Femur (tissue), 1 donor: ENCODE data around the gene ALDH7A1.
"Not testable (repeated sequence)": the region's sequence is repeated elsewhere in the genome, so short reads cannot be mapped to it uniquely, and the experiment has no call there.

Source experiments
- DNase-seq: peaks from one replicate; pipeline ENCODE4 v3.0.0-alpha.2; 2017

Gene ALDH7A1

DNA sequence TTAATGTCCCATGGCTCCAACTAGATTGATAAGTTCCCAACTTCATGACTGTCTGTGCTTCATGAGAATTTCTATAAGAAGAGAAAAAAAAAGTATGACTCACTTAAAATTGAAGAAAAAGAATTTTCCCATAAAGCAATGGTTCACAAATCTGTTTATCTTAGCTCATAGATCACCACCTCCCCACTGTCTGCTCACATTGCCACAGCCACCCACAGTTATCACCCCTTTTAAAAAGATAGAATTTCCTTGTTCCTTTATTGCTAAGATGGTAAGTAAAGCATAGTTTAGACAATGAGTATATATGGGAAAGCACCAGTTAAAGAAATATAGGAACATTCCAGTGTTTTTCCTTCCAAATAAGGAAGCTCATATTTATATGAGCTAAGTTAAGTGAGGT, 67.1 kb downstream of the ALDH7A1 start:
- DNase-seq: no peak

- DNase-seq: no peak
Observed at GRCh38 chr5:126527158-126527557, 67.9 kb downstream of the ALDH7A1 start.

GRCh38 chr5:126526493-126526892, 68.5 kb downstream of the ALDH7A1 start:
- no peak for DNase-seq

GRCh38 chr5:126525630-126526245, 69.3 kb downstream of the ALDH7A1 start:
- no peak for DNase-seq

DNA sequence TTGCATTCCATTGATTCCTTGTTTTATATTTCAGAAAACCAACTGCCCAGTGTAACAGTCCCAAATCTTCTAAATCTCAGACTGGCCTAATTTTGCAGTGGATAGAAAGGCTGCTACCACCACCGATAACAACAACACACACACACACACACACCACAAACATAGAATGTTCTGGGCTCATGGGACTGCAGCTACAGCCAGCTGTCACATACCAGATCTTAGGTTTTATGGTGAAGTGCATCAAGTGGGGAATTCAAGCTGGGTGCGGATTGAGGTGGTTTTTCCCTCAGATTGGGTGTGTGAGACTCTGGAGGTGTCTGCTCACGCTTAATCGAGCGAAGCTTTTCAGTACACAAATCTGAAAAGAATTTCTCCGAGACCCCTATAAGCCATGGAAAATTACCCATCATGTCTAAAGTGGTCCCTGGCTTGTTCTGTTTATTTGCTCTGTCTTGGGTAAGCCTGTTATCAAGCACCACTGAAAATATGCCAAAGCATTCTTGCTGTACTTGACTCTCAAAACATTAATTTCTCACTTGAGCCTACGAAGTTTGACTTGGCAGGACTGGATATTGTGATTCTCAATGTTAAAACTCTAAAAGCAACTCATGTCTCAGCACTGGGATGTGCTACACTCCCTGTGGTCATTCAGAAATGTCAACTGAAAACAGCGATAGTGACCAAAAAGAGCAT, 71.1 kb downstream of the ALDH7A1 start:
- no peak for DNase-seq

GRCh38 chr5:126521130-126521529, 73.9 kb downstream of the ALDH7A1 start:
- no peak for DNase-seq

DNA sequence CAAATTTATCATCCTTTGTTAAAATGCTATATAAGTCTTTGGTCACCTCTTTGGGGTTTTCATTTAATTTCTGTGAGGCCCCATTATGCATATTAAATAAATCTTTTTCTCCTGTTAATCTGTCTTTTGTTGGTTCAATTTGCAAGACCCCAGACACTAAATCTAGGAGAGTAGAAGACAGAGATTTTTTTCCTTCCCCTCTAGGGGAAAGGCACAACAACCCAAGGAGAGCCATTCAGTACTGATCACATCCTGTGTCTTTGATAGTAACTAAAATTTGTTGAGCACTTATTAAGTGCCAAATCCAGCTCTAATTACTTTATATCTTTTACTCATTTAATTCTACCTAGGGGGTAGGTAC, 74.4 kb downstream of the ALDH7A1 start:
- DNase-seq: no peak

GRCh38 chr5:126519637-126520592, 75.1 kb downstream of the ALDH7A1 start:
- no peak for DNase-seq

DNA sequence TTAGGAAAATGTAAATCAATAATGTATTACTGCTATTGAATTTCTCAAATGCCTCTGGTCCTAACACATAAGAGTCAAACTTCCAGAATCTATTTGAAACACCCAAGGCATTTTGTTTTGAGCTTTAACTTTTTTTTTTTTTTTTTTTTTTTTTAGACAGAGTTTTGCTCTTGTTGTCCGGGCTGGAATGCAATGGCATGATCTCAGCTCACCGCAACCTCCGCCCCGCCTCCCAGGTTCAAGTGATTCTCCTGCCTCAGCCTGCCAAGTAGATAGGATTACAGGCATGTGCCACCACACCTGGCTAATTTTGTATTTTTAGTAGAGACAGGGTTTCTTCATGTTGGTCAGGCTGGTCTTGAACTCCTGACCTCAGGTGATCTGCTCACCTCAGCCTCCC, 75.8 kb downstream of the ALDH7A1 start:
- not testable (repeated sequence) for DNase-seq

GRCh38 chr5:126516852-126517251, 78.2 kb downstream of the ALDH7A1 start:
- DNase-seq: no peak

GRCh38 chr5:126516133-126516532, 78.9 kb downstream of the ALDH7A1 start:
- no peak for DNase-seq

- no peak for DNase-seq
Observed at GRCh38 chr5:126515337-126515736, 79.7 kb downstream of the ALDH7A1 start.

- DNase-seq: no peak
Observed at GRCh38 chr5:126514558-126515141, 80.4 kb downstream of the ALDH7A1 start.

DNA sequence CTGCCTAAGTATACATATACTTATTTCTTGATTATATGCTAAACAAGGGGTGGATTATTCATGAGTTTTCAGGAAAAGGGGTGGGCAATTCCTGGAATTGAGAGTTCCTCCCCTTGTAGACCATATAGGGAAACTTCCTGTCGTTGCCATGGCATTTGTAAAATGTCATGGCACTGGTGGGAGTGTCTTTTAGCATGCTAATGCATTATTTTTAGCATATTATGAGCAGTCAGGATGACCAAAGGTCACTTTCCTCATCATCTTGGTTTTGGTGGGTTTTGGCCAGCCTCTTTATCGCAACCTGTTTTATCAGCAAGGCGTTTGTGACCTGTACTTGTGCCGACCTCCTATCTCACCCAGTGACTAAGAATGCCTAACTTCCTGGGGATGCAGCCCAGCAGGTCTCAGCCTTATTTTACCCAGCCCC, 80.9 kb downstream of the ALDH7A1 start:
- no peak for DNase-seq

GRCh38 chr5:126513703-126514102, 81.3 kb downstream of the ALDH7A1 start:
- no peak for DNase-seq

GRCh38 chr5:126513302-126513701, 81.7 kb downstream of the ALDH7A1 start:
- DNase-seq: no peak

- DNase-seq: no peak
Observed at GRCh38 chr5:126512451-126512850, 82.6 kb downstream of the ALDH7A1 start.

- DNase-seq: no peak
Observed at GRCh38 chr5:126511961-126512360, 83.1 kb downstream of the ALDH7A1 start.

DNA sequence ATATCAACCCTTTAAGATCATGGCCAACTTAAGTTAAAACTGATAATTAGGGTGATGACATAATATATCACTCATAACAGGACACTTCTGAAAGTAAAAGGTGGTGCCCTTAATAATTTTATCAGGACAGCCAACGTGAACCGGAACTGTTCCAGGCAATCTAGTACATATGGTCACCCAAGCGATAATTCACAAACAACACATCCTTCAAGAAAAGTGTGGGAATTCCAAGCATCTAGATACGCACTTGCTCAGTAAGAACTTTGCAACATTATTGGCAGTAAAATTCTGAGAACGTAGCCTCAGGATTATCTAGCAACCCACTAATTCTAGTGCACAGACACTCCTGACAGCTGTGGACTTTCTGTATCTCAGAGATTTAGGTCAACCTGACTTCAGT, 85.7 kb downstream of the ALDH7A1 start:
- DNase-seq: no peak

DNA sequence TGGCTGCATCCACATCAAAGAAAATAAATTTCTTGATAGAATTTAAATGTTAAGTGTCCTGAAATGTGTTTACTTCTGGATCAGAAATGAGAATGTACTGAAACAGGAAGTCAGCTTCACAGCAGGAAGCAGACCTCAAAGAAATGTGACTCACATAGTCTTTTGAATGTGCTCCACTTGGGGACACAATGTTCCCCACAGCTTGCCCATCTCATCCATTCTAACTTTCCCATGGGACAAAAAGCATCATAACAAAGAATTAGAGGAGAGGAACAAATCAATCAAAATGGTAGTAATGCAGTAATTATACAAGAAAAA, 86.1 kb downstream of the ALDH7A1 start:
- DNase-seq: no peak

GRCh38 chr5:126508251-126508961, 86.6 kb downstream of the ALDH7A1 start:
- DNase-seq: no peak

GRCh38 chr5:126506079-126506478, 88.9 kb downstream of the ALDH7A1 start:
- no peak for DNase-seq

DNA sequence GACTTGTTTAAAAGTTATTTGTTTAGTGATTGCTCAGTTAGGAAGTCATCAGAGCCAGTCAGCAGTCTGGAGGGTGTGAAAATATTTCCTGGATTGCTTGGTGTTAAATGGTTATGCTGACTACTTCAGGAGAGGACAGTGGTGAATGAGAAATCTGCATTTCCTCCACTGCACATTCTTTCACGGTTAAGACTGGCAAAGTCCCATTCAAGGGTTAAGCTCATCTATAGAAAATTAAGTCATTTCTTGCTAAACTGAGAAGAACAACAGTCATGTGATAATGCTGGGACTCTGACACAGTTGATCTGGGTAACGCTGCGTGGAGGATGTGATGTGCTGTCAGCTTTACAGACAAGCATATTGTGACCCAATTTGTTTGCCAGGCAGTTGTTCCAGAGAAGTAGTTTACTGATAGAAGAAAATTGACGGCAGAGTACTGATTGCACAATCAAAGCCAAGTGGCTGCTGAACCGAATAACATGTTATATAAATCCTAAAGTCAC, 91.4 kb downstream of the ALDH7A1 start:
- no peak for DNase-seq
